GM21528 (cell line): Measurements from ENCODE around the gene NPBWR2.

Source experiments
- ATAC-seq: cut with Tn5 transposase; IDR thresholded peaks from one replicate; pipeline ENCODE4 v1.9.1; 2021; ENCODE audit warnings: mild to moderate bottlenecking, moderate library complexity; ENCODE audit not compliant: unreplicated experiment, low FRiP score

Gene NPBWR2

DNA sequence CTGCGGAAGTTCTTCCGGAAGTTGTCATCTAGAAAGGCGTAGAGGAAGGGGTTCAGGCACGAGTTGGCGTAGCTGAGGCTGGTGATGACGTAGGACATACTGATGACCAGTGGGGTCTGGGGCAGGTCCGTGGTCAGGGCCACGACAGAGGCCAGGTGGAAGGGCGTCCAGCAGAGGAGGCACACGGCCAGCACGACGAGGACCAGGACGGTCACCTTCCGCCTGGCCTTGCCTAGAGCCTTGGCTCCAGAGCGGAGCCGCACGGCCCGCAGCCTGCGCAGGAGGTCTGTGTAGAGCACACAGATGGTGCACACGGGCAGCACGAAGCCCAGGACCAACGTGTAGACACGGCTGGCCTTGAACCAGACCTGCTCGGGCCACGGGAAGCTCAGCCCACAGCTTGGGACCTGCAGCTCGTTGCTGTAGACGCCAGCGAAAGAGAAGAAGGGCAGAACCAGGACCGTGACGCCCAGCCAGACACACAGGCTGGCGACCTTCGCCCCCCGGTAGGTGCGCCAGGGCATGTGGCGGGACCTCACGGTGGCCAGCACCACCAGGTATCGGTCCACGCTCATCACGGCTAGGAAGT is 1.4 kb downstream of the NPBWR2 start:
- no peak for ATAC-seq

DNA sequence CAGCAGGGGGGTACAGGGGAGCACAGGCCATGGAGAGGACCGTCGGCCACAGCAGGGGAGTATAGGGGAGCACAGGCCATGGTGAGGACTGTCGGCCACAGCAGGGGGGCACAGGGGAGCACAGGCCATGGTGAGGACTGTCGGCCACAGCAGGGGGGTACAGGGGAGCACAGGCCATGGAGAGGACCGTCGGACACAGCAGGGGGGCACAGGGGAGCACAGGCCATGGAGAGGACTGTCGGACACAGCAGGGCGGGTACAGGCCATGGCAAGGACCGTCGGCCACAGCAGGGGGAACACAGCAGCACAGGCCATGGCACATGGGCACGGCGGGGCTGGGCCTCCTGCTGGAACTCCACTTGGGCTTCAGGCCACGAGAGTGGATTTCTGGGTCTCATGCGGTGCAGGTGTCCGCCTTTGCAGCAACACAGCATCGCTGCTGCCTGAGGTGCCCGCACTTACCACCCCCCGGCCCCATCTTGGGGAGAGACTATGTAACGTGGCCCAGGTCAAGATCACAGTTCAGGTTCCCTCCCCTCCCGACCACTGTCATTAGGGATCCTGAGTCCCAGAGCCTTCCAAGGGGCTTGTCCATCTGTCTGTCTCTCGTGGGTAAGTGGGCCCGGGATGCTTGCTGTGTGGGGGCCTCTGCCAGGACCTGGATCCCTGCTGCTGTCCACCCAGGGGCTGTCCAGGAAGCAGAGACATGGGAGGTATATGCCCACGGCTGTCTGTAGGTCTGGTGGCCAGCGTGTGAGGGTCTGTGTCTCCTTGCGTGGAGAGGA is 2.5 kb downstream of the NPBWR2 start:
- no peak for ATAC-seq

DNA sequence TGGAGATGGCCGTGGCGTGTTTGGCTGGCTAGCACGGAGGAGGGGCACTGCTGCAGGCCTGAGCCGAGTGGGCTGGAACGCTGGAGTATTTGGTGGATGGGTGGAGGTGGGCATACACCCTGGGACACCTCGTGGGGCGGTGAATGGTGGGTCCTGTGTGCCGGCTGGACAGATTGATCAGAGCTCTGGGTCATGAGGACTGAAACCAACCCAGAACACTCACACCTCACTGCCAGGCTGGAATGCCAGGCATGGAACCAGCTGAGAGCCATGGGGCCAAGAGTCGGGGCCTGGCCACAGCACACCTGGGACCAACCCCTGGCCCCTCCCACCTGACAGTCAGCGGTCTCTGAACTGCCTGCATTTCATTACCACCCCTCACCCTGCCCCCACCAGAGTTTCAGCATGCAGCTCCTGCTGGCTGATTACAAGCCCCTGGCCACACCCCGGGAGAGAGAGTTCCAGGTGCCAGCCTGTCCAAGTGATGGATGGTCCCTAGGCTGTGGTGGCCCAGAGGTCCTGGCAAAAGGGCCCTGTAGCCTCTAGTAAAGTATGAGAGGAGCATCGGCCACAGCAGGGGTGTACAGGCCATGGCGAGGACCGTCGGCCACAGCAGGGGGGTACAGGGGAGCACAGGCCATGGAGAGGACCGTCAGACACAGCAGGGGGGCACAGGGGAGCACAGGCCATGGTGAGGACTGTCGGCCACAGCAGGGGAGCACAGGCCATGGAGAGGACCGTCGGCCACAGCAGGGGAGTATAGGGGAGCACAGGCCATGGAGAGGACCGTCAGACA is 3.3 kb downstream of the NPBWR2 start:
- ATAC-seq: no peak

DNA sequence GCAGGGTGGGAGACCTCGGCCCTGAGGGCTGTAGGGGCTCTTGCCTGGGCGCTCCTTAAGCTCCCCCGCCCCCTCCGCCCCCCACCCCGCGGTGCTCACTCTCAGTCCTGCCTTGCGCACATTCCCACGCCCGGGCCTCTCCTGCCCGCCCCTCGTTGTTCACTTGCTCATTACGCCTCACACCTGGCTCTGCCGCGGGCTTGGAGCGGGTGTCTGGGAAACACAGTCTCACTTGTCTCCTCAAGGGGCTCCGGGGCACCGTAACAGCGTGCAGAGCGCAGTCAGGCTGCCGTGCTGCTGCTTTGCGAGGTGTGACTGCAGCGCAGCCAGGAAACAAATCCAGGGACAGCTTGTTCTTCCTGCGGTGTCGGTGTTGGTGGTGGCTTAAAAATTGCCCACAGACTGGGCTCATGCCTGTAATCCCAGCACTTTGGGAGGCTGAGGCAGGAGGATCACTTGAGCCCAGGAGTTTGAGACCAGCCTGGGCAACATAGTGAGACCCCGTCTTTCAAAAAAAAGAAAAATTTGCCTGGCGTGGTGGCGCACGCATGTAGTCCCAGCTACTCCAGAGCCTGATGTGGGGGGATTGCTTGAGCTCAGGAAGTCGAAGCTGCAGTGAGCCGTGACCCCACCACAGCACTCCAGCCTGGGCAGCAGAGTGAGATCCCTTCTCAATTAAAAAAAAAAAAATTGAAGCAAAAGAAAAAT is 4.6 kb downstream of the NPBWR2 start:
- ATAC-seq: no peak

DNA sequence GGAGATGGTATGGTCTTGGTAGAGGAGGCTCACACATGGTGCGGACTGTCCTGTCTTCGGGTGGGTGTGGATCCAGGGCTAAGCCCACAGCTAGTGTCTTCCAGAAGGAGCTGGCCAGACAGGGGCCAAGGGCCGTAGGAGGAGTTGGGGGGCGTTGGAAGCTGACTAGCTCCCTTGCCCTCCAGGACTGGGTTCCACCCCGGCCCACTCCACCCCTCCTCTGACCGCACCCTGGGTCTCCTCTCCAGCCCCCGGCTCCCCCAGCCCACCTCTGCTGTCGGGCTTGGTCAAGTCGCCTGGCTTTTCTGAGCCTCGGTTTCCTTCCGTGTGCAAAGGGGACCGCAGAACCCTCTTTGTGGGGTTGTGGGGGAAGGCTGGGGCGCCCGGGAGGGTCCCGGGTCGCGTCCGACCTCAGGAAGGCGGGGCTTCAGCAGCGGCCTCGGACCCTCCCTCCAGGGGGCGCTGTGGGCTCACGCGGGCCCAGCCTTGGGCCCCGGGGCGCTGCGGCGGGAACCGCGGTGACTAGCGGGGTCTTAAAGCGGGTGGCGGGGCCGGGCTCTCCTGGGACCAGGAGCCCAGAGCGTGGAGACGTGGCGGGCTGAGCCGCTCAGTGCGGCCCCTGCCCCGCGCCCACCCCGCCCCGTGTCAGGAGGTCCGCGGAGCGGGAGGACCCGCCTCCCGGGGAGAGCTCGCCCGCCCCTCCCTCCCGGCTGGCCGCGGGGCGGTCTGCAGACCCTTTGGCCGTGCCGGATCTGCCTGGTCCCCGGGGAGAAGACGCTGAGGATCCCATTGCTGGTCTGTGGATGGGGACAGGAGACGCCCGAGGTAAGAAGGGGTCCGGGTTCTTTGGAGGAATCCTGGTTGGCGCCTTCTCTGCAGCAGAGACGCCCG is 5.4 kb downstream of the NPBWR2 start:
- no peak for ATAC-seq

DNA sequence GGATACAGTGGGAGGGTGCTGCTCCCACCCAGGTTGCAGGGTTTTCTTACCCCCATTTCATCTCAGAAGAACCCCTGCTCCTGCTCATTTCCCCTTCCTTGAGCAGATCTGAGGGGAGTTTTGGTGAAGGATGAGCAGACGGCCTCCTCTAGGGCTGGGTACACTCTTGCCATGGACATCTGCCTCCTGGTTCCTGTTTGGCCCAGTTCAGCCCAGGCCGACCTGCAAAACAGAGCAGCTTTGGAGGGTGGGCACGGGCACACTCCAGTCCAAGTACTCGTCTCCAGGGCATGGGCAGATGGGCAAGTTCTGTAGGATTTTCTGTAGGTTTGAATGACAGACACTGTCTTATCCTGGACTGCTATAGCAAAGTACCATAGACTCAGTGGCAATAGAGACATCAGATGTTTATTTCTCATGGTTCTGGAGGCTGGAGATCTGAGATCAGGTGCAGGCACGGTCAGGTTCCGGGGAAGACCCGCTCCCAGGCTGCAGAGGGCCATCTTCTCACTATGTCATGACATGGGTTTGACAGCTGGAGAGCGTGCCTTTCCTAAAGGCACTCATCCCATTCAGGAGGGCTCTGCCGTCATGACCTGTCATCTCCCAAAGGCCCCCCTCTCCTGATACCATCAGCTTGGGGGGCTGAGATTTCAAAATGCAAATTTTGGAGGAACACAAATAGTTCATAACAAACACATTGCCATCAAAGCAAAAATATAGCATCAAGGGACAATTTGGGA is 6.2 kb downstream of the NPBWR2 start:
- ATAC-seq: no peak

DNA sequence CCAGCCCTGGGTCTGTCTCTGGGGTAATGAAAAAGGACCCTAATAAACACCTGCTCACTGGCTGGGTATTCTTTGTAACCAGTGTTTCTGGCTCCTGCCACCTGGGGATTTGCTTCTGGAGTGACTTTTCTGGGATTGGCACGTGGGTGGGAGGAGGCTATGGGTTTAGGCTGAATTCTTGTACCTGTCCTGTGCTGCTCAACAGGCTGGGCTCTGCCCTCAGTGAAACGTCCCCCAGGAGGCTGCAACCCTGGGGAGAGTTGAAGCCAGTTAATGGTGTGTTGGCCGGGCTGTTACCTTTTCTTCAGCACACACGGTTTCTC is 6.8 kb downstream of the NPBWR2 start:
- no peak for ATAC-seq

DNA sequence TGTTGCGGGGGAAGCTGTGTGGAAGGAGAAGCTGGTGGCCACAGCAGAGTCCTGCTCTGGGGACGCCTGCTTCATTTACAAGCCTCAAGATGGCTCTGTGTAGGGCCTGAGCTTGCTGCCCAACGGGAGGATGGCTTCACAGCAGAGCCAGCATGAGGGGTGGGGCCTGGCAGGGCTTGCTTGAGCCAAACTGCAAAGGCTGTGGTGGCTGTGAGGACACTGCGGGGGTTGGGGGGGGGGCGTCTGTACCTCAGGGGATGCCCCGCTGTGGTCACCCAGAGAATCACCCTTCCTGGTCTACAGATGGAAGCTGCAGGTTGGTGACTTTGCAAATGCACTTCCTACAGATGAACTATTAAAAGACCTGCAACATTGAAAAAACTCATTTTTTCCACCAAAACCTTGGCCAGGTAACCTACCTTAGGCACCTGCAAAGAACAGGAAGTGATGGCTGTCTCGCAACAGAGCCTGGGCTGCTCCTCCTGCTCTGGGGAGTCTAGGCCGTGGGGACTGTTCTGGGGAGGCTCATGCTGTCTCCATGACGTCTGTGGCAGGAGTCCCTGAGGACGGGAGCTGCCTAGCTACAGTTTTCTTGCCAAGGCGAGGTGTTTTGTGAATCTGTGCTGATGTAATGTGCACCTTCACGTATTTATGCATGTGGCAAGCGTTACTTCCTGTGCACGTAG is 7.3 kb downstream of the NPBWR2 start:
- ATAC-seq: no peak

DNA sequence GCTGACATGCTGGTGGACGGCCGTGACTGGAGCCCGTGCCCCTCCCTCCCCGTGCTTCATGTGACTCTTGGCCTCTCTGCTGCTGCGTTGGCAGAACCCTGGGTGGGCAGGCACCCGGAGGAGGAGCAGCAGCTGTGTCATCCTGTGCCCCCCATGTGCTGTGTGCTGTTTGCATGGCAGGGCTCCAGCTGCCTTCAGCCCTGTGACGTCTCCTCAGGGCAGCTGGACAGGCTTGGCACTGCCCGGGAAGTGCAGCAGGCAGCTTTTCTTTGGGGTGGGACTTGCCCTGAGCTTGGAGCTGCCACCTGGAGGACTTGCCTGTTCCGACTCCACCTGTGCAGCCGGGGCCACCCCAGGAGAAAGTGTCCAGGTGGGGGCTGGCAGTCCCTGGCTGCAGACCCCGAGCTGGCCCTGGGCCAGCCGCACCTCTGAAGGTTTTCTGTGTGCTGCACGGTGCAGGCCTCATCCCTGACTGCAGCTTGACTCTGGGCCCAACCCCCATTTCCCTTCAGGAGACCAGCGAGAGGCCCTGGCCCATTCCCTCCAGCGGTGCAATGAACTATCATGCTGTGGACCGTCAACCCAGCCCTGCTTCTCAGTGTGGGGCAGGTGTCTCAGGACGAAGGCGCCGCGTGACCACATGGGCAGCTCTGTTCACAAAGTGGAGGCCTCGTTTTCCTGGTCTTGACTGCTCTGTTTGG is 8.1 kb downstream of the NPBWR2 start:
- no peak for ATAC-seq

DNA sequence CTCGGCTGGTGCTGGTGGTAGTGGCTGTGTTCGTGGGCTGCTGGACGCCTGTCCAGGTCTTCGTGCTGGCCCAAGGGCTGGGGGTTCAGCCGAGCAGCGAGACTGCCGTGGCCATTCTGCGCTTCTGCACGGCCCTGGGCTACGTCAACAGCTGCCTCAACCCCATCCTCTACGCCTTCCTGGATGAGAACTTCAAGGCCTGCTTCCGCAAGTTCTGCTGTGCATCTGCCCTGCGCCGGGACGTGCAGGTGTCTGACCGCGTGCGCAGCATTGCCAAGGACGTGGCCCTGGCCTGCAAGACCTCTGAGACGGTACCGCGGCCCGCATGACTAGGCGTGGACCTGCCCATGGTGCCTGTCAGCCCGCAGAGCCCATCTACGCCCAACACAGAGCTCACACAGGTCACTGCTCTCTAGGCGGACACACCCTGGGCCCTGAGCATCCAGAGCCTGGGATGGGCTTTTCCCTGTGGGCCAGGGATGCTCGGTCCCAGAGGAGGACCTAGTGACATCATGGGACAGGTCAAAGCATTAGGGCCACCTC is 8.8 kb downstream of the NPBWR2 start:
- no peak for ATAC-seq

DNA sequence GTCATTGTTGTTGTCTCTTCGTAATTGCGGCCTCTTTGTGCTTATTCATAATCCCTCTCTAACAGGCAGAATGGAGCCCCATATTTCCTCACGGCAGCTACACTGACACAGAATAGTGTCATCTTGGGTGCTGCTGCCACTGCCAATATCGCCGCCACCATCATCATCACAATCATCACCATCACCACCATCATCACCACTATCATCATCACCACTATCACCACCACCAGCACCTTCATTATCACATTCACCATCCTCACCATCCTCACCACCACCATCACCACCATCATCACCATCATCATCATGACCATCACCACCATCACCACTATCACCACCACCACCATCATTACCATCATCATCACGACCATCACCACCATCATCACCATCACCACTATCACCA is 10.8 kb downstream of the NPBWR2 start:
- no peak for ATAC-seq

DNA sequence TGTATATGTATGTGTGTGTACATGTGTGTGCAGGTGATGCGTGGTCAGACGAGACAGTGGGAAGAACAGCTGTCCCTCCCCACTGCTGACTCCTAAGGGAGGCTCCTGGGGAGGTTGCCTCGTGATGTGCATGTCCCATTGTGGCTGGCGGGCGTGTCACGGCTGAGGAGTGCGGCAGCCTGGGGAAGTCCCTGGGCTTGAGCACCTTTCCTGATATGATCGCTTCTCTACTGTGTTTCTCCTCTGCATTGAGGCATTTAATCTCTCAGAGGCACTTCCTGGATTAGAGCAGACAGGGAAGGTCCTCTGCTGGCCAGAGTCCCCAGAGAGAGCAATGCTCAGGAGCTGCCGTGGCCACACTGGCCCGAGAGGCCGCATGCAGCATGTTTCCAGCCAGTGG is 11.4 kb downstream of the NPBWR2 start:
- ATAC-seq: no peak

DNA sequence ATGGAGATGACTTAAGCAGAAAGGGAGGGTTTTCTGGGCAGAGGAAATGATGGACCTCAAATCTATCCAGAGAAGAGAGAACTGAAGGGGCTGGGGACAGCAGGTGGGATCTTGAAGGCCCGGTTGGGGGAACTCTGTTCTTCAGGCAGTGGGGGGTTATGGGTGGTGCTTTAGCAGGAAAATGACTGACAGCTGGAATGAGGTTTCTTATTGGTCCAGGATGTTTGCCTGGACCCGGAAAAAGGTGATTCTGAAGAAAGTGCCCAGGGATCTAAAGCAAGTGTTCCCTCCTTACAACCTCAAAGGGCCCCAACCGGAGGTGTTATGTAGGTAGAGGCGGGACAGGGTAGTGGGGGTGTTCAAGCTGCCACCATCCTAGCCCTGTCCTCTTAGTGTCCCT is 11.9 kb downstream of the NPBWR2 start:
- no peak for ATAC-seq

DNA sequence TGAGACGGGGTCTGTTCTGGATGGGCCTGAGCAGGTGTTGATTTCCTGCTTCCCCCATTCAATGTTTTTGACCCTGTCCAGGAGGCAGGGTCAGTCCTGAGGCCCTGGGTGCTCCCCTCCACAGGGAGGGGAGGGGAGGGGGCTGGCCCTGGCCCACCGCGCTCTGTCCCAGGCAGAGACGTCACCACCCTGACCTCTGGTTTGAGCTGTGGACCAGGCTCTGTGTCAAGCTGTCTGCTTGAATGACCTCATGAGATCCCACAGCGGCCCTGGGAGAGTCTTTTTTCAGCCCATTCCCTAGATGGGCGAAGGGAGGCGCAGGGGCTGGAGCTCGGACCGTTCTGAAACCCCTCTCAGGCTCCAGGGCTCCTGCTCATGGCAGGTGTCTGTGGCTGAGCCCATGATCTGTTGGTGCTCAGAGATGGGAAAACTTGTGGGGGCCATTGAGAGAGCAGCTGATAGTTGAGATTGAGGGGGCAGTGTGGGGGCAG is 14.3 kb downstream of the NPBWR2 start:
- no peak for ATAC-seq

DNA sequence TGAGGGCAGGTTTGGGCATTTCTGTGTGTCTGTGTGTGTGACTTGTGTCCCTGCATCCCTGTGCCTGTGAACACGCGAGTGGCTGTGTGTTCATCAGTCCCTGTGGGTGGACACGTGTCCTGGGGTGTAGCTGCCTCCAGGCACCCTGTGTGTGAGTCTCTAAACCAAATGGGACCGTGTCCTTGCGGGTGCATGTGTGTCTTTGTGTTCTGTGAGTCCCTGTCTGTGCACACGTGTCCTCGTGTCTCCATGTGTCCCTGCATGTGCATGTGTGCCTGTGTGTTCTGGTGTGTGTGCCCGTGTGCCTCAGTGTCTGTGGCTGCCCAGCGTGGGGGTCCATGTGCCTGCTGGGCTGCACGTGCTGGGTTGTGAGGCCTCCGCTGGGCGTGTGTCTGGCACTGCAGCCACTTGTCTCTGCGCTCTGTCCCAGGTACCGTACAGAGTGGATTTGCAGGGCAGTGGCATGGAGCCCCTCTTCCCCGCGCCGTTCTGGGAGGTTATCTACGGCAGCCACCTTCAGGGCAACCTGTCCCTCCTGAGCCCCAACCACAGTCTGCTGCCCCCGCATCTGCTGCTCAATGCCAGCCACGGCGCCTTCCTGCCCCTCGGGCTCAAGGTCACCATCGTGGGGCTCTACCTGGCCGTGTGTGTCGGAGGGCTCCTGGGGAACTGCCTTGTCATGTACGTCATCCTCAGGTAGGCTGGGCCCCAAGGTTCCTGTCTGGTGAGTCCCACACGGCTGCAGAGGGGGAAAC is 14.9 kb downstream of the NPBWR2 start:
- no peak for ATAC-seq

DNA sequence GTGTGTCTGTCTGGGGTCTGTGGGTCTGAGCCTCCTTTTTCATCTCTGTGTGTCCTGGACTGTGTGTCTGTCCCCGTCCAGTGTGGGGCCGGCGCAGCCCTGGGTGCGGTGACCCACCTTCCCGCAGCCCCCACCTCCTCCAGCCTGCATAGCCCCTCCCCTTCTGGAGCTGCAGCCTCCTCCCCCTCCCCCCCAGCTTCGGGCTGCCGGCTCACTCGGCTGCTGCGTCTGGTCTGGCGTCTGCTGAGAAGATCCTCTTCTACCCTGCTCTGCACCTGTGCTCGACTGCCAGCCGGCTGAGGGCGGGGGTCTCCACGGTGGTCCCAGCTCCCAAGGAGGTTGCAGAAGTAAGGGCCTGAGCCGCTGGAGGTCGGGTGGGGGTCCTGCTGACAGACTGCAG is 15.6 kb downstream of the NPBWR2 start:
- no peak for ATAC-seq

DNA sequence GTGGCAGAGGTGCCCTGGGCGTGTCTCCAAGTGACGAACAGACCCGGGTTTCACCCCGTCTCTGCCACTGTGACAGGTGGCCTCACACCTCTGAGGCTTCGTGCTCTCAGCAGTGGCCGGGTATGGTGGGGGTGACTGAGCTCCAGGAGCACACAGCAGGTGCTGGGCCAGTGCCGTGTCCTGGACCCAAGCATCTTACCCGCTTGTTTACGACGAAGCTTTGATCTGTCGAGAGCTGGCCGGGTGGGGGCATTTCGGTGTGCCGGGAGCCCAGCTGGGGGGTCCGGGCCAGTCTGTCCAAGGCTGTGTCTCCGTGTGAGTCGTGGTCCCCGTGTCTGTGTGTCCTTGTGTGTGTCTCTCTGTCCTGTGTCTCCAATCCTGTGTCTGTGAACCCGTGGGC is 16.0 kb downstream of the NPBWR2 start:
- no peak for ATAC-seq
